Colonic mucosa (tissue), 4 donors: Measurements from ENCODE around the gene PVRIG. TPM values are rescaled to one million over a fixed set of nuclear protein-coding genes. Genes with fewer than 3 reads are reported as not detected.
"Not testable (repeated sequence)": the region's sequence is repeated elsewhere in the genome, so short reads cannot be mapped to it uniquely, and the experiment has no call there.

Source experiments
- DNase-seq: peaks from one replicate; pipeline ENCODE4 v3.0.0-alpha.2; 2020
- H3K27ac ChIP-seq: fragments of 200-600 bp; one replicate; pipeline ENCODE4 v1.8.0; 2021
- H3K27me3 ChIP-seq: fragments of 200-600 bp; one replicate; pipeline ENCODE4 v1.8.0; 2021
- H3K36me3 ChIP-seq: fragments of 200-600 bp; one replicate; pipeline ENCODE4 v1.8.0; 2021
- H3K4me1 ChIP-seq: fragments of 200-600 bp; one replicate; pipeline ENCODE4 v1.8.0; 2021; ENCODE audit warnings: mild to moderate bottlenecking
- H3K4me3 ChIP-seq: fragments of 200-600 bp; one replicate; pipeline ENCODE4 v1.8.0; 2021
- H3K9ac ChIP-seq, 2 donors: one replicate each; pipeline ENCODE4 v1.7.0; 2013; ENCODE audit warnings: control low read depth in 2 of 2, low read depth in 2 of 2, low read length in 2 of 2
- H3K9me3 ChIP-seq: fragments of 200-600 bp; one replicate; pipeline ENCODE4 v1.8.0; 2021
- intact Hi-C: fragments of 100-400 bp; cut with DNase I; formaldehyde crosslinking; loops from one replicate; pipeline ENCODE4 v1.14.1; 2022
- total RNA-seq, 2 donors: library from RNA; stranded (reverse); fragmentation: NEBNext Ultra II Directional in 1 of 2; extraction: Animal tissue kit (Norgen Biotek cat#: 25700) in 1 of 2; gene quantifications; one replicate each; pipeline ENCODE4 v1.2.1, GENCODE V29; 2021
- TF ChIP-seq, protein P1 (sequence below): fragments of 200-600 bp; IDR thresholded peaks from one replicate; pipeline ENCODE4 v1.8.0; 2022; ENCODE audit warnings: antibody characterized with exemption, mild to moderate bottlenecking
- donor health status: healthy.
- donor health status: DM: no; HTN: no; CAD: no.
- donor health status: DM: no; HTN: no; CAD: no.

PVRIG gene
- total RNA-seq, 2 donors from 2014 or later, result 0.53 to 1.4 TPM

DNA sequence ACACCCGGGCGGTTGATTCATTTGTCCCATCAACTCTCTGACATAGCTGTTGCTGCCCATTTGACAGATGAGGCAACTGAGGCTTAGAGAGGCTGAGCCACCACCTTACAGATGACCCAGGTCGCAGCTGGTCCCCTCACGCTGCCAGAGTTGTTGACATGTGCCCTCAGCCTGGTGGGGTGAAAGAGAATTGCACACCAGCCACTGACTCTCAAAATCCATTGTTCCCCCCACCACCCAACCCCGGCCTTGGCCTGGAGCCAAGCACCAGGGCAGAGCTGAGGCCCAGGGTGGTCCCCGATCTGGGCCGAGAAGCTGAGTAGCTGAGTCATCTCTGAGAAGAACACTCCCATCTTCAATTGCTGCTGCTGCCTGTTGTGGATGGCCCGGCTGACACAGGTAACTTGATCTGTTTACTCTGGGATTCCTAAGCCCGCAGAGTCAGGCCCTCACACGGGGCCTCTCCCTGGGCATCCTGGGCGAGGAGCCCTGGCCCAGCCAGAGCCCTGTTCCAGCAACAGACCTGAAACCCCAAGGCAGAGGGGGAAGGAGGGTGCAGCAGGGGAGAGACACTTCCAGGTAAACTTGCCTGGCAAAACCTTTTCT is 27.5 kb downstream of the PVRIG start:
- DNase-seq, result no peak

DNA sequence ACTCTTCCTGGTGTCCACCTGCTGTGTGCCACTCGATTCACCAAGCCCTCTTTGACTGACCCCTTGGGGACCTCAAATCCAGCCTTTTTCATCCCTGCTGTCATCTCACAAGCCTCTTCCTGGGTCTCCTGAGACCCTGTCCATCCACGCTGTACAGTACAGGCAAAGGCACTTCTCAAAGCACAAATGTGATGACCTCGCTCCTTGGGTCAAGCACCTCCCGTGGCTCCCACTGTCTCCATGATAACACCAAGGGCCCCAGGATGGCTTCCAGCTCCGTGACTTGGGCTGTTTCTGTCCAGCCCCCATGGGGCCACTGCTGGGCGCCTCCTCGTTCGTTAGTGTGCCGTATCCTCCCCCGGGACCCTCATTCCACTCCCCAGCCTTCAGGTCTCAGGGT is 28.7 kb downstream of the PVRIG start:
- Histone ChIP-seq H3K9ac (no peak overlapping the region), H3K9me3 (no peaks in the 10 kb centered on the region), H3K36me3 (no peaks in the 10 kb centered on the region), H3K27me3 (no peaks in the 10 kb centered on the region), H3K27ac (no peak overlapping the region), H3K4me1 (no peaks in the 10 kb centered on the region), H3K4me3 (no peak overlapping the region)
- TF ChIP-seq, protein P1, sequence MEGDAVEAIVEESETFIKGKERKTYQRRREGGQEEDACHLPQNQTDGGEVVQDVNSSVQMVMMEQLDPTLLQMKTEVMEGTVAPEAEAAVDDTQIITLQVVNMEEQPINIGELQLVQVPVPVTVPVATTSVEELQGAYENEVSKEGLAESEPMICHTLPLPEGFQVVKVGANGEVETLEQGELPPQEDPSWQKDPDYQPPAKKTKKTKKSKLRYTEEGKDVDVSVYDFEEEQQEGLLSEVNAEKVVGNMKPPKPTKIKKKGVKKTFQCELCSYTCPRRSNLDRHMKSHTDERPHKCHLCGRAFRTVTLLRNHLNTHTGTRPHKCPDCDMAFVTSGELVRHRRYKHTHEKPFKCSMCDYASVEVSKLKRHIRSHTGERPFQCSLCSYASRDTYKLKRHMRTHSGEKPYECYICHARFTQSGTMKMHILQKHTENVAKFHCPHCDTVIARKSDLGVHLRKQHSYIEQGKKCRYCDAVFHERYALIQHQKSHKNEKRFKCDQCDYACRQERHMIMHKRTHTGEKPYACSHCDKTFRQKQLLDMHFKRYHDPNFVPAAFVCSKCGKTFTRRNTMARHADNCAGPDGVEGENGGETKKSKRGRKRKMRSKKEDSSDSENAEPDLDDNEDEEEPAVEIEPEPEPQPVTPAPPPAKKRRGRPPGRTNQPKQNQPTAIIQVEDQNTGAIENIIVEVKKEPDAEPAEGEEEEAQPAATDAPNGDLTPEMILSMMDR, result no peak
- intact Hi-C loops, result no loop called here
- DNase-seq, result no peak

More for the DNA sequence above, 27.5 kb downstream of the PVRIG start:
- Histone ChIP-seq H3K4me3 (no peak overlapping the region), H3K9ac (no peak overlapping the region), H3K27ac (no peak overlapping the region), H3K36me3 (no peaks in the 10 kb centered on the region), H3K4me1 (no peaks in the 10 kb centered on the region), H3K27me3 (no peaks in the 10 kb centered on the region), H3K9me3 (no peaks in the 10 kb centered on the region)
- TF ChIP-seq, protein P1, result no peak
- intact Hi-C loops, result no loop called here

DNA sequence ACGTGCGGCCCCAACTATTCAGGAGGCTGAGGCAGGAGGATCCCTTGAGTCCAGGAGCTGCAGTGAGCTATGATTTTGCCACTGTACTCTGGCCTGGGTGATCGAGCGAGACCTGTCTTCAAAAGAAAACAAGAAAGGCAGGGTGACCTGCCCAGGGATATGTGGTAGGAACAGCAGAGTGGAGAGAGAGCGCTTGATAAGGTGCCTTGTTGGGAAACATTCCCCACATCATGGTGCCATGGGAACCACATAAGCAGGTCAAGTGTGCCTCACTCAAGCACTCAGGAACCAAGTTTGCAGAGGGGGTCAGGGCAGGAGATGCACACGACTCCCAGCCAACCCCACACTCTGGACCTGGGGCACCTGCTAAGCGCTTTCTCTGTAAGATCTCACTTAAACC is 37.3 kb downstream of the PVRIG start:
- intact Hi-C loops, result no loop called here
- no peaks in the 10 kb centered on the region for H3K9me3 ChIP-seq
- no peak for DNase-seq
- no peak overlapping the region for H3K9ac ChIP-seq
- no peak overlapping the region for H3K4me3 ChIP-seq
- H3K27me3 ChIP-seq, result no peaks in the 10 kb centered on the region
- no peak overlapping the region for H3K27ac ChIP-seq
- H3K36me3 ChIP-seq, result no peaks in the 10 kb centered on the region
- H3K4me1 ChIP-seq, result no peaks in the 10 kb centered on the region
- TF ChIP-seq, protein P1, result no peak

DNA sequence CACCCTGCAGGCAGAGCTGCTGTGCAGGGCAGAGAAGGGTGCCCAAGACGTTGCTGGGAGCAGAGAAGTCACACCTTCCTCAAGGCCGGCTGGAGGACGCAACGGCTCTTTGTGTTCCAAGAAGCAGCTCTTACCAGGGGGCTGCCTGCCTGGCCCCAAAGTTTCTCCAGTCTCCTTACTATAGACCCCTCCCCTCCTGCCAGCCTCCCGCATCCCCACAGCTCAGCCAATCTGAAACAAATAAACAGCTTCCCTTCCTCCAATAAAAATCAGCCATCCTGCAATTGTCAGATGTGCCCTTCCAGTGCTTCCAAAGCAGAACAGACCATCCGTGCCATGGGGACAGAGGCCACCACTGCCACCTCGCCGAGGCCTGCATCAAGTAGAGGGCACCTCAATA is 40.2 kb downstream of the PVRIG start:
- H3K9me3 ChIP-seq, H3K9ac ChIP-seq, H3K27ac ChIP-seq, H3K4me3 ChIP-seq, H3K36me3 ChIP-seq, H3K27me3 ChIP-seq, H3K4me1 ChIP-seq, intact Hi-C loops, DNase-seq: not testable (repeated sequence)

DNA sequence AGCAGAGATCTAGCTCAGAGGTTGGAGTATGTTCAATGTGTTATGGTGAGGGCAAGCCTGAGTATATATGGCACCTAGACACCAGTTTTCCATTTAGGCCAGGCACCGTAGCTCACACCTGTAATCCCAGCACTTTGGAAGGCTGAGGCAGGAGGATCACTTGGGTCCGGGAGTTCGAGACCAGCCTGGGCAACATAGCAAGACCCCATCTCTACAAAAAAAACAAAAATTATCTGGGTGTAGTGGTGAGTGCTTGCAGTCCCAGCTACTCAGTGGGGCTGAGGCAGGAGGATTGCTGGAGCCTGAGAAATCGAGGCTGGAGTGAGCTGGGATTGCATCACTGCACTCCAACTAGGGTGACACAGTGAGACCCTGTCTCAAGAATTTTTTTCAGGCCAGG is 43.1 kb downstream of the PVRIG start:
- H3K9me3 ChIP-seq, intact Hi-C loops, H3K9ac ChIP-seq, DNase-seq, H3K4me1 ChIP-seq, H3K27ac ChIP-seq, H3K4me3 ChIP-seq, H3K36me3 ChIP-seq, H3K27me3 ChIP-seq: not testable (repeated sequence)

DNA sequence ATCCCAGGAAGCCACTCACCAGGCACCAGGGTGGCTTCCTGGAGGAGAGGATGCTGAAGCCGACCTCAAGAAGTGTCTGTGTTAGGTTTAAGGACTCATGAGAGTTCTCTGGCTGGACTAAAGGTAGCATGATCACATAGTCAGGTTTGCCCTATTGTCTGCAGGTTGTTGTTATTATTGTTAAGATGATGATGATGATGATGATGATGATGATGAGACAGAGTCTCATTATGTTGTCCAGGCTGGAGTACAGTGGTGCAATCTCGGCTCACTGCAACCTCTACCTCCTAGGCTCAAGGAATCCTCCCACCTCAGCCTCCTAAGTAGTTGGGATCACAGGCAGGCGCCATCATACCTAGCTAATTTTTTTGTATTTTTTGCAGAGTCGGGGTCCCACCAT is 44.5 kb downstream of the PVRIG start:
- H3K9ac ChIP-seq, H3K4me1 ChIP-seq, H3K36me3 ChIP-seq, H3K27ac ChIP-seq, DNase-seq, H3K4me3 ChIP-seq, H3K9me3 ChIP-seq, H3K27me3 ChIP-seq, intact Hi-C loops: not testable (repeated sequence)

DNA sequence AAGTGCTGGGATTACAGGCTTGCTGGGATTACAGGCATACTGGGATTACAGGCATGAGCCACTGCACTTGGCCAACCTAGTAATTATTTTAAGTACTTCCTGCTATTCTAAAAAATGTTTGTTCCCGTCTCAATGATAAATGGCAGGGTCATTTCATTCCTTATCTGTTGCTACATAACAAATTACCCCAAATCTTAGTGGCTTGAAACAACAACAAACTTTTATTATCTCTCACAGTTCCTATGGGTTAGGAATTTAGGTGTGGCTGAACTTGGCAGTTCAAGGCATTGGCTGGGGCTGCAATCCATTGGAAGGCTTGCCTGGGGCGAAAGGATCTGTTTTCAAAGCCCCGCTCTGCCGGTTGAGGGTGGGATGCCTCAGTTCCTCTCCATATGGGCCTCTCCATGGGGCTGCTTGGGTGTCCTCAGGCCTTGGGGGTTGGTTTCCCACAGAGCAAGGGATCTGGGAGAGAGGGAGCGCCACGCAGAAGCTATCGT is 45.0 kb downstream of the PVRIG start:
- H3K36me3 ChIP-seq, H3K9ac ChIP-seq, H3K27ac ChIP-seq, intact Hi-C loops, H3K4me1 ChIP-seq, H3K4me3 ChIP-seq, H3K9me3 ChIP-seq, DNase-seq, H3K27me3 ChIP-seq: not testable (repeated sequence)

DNA sequence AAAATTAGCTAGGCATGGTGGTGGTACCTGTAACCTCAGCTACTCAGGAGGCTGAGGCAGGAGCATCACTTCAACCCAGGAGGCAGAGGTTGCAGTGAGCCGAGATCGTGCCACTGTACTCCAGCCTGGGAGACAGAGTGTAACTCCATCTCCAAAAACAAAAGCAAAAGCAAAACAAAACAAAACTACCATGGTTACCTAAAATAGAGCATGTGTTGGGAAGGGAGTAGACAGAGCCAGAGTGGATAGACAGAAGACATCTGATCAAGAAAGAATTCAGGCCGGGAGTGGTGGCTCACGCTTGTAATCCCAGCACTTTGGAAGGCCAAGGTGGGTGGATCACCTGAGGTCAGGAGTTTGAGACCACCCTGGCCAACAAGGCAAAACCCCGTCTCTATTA is 46.1 kb downstream of the PVRIG start:
- H3K36me3 ChIP-seq, DNase-seq, H3K9me3 ChIP-seq, H3K27ac ChIP-seq, H3K9ac ChIP-seq, intact Hi-C loops, H3K4me1 ChIP-seq, H3K4me3 ChIP-seq, H3K27me3 ChIP-seq: not testable (repeated sequence)
